GM12874 (cell line): ENCODE measurements around the gene FAM90A26.
A peak's percentile ranks its signal among the peaks of the same experiment; 100 is the strongest.
"Not testable (repeated sequence)": the region's sequence is repeated elsewhere in the genome, so short reads cannot be mapped to it uniquely, and the experiment has no call there.

Experiments used
- CTCF ChIP-seq: IDR thresholded peaks from 2 replicates; pipeline ENCODE4 v1.5.1; 2011; ENCODE audit warnings: low read depth, mild to moderate bottlenecking, control low read depth, low read length, moderate library complexity; ENCODE audit not compliant: insufficient read depth

FAM90A26 gene, protein sequence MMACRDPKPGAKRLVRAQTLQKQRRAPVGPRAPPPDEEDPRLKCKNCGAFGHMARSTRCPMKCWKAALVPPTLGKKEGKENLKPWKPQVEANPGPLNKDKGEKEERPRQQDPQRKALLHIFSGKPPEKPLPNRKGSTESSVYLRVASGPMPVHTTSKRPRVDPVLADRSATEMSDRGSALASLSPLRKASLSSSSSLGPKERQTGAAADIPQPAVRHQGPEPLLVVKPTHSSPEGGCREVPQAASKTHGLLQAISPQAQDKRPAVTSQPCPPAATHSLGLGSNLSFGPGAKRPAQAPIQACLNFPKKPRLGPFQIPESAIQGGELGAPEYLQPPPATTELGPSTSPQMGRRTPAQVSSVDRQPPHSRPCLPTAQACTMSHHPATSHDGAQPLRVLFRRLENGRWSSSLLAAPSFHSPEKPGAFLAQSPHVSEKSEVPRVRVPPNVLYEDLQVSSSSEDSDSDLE

GRCh38 chr4:9169791-9170459, at the start of gene FAM90A26:
TSS of gene FAM90A26 (plus strand) at chr4:9170409. CDS start at chr4:9173173, 2,764 bp downstream.
- TF ChIP-seq CTCF = not testable (repeated sequence)

GRCh38 chr4:9123572-9124007, 46.6 kb upstream of the FAM90A26 start:
- TF ChIP-seq CTCF = peak; percentile 59

DNA sequence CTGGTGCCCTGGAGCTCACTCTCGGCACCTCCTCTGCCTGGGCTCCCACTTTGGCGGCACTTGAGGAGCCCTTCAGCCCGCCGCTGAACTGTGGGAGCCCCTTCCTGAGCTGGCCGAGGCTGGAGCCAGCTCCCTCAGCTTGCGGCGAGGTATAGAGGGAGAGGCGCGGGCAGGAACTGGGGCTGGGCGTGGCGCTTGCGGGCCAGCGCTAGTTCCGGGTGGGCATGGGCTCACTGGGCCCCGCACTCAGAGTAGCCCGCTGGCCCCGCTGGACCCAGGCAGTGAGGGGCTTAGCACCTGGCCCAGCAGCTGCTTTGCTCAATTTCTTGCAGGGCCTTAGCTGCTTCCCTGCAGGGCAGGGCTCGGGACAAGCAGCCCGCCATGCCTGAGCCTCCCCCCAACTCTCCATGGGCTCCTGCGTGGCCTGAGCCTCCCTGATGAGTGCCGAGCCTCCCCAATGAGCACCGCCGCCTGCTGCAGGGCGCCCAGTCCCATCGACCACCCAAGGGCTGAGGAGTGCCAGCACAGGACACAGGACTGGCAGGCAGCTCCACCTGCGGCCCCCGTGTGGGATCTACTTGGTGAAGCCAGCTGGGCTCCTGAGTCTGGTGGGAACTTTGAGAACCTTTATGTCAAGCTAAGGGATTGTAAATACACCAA, 26.7 kb upstream of the FAM90A26 start:
- no peak for TF ChIP-seq CTCF

GRCh38 chr4:9146967-9147366, 23.2 kb upstream of the FAM90A26 start:
- TF ChIP-seq CTCF = no peak

DNA sequence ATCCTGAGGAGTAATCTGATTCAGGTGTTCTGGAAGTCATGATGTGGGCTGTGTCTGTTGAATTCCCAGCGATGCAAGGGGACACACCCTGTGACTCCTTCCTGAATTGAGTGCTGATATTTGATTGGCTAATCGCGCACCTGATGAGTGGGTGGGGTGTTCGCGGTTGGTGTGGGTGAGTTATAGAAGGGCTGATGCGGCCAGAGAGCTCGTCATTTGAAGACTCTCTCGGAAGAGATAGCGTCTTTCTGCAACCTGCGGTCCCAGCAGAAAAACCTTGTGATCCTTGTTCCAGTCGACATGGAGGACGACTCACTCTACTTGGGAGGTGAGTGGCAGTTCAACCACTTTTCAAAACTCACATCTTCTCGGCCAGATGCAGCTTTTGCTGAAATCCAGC, 40.1 kb downstream of the FAM90A26 start, which contains the start of gene USP17L10:
TSS of gene USP17L10 (plus strand) at position 301 of the 400 bp plus-strand sequence. CDS start at position 301, 0 bp downstream.
- TF ChIP-seq CTCF = not testable (repeated sequence)

DNA sequence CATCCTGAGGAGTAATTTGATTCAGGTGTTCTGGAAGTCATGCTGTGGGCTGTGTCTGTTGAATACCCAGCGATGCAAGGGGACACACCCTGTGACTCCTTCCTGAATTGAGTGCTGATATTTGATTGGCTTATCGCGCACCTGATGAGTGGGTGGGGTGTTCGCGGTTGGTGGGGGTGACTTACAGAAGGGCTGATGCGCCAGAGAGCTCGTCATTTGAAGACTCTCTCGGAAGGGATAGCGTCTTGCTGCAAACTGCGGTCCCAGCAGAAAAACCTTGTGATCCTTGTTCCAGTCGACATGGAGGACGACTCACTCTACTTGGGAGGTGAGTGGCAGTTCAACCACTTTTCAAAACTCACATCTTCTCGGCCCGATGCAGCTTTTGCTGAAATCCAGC, 44.9 kb downstream of the FAM90A26 start, which contains the start of gene USP17L11:
TSS of gene USP17L11 (plus strand) at position 301 of the 400 bp plus-strand sequence. CDS start at position 301, 0 bp downstream.
- not testable (repeated sequence) for TF ChIP-seq CTCF

DNA sequence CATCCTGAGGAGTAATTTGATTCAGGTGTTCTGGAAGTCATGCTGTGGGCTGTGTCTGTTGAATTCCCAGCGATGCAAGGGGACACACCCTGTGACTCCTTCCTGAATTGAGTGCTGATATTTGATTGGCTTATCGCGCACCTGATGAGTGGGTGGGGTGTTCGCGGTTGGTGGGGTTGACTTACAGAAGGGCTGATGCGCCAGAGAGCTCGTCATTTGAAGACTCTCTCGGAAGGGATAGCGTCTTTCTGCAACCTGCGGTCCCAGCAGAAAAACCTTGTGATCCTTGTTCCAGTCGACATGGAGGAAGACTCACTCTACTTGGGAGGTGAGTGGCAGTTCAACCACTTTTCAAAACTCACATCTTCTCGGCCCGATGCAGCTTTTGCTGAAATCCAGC, 49.6 kb downstream of the FAM90A26 start, which contains the start of gene USP17L12:
TSS of gene USP17L12 (plus strand) at position 301 of the 400 bp plus-strand sequence. CDS start at position 301, 0 bp downstream.
- not testable (repeated sequence) for TF ChIP-seq CTCF
